ENCODE results near the gene MILR1.

DNA sequence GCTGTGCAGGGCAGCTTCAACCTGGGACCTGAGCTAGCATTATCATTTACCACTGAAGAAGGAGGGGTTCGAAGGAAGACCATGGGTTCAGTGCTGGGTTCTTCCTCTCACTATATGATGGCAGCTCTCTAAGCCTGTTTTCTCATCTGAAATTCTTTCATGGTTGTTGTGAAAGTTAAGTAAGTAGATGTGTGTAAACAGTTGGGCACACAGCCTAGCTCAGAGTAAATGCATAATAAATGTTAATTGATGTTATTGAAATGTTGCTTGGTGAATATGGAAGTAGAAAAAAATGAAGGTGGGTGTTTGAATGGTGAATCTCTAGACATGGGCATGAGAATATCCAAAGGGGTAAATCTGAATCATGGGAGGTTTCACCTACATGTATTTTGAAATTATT, 66.9 kb downstream of the MILR1 start:
- TF ChIP-seq POLR2A (IDR thresholded peaks at IDR 0.05) (no peak), CTCF (IDR thresholded peaks at IDR 0.05 in 8 of 11, conservative IDR thresholded peaks at IDR 0.05 in 3 of 11) (no peak), POLR2AphosphoS5 (IDR thresholded peaks at IDR 0.05) (no peak)
